Measurements from ENCODE around the gene ST8SIA3. TPM values are rescaled to one million over a fixed set of nuclear protein-coding genes. Genes with fewer than 3 reads are reported as not detected.
"Not testable (repeated sequence)": the region's sequence is repeated elsewhere in the genome, so short reads cannot be mapped to it uniquely, and the experiment has no call there.

ST8SIA3 gene
- total RNA-seq, 2 donors from 2014 or later, result not detected

- Mint-ChIP-seq H3K9me3 (peaks cover 0 to 9% of the 10 kb centered on the region in 2 donors), H3K36me3 (peaks cover 13 to 14% of the 10 kb centered on the region in 2 donors), H3K27ac (no peak overlapping the region)
- DNase-seq (ENCODE audit: low spot score in 2 of 2), result no peak
- no peak for ATAC-seq
Measured at GRCh38 chr18:57353137-57353939, 981 bp downstream of the ST8SIA3 start.

- Mint-ChIP-seq H3K27ac (no peak overlapping the region), H3K9me3 (peaks cover 0 to 9% of the 10 kb centered on the region in 2 donors), H3K36me3 (peaks cover 13 to 14% of the 10 kb centered on the region in 2 donors)
- DNase-seq (ENCODE audit: low spot score in 2 of 2) (peak in 1 of 2 donors; percentile 24), ATAC-seq (no peak)
Measured at GRCh38 chr18:57353940-57354461, 1.6 kb downstream of the ST8SIA3 start.

DNA sequence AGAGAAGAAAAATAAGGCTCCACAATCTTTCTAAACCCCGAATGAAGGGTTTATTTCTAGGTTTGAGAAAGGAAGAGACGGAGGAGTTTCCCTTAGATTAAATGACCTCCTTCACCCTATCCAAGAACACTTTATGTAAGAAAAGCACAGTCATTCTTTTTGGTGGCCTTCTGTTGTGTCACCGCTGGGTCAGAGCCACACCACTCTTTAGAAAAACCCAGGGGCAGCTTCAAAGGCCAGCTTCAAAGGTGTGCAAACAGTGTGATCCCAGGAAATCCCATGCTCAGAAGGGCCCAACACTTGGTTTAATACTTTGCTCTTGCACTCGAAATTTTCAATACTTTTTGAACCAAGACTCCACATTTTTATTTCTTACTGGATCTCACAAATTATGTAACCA, 7.1 kb downstream of the ST8SIA3 start:
- H3K27ac Mint-ChIP-seq, result no peak overlapping the region
- H3K9me3 Mint-ChIP-seq, result peaks cover 0 to 6% of the 10 kb centered on the region in 2 donors
- no peak for DNase-seq (ENCODE audit: low spot score in 2 of 2)
- peaks cover 4 to 9% of the 10 kb centered on the region in 2 donors for H3K36me3 Mint-ChIP-seq
- no peak for ATAC-seq

- no peak for ATAC-seq
- Mint-ChIP-seq H3K9me3 (no peaks in the 10 kb centered on the region), H3K27ac (no peak overlapping the region)
Measured at GRCh38 chr18:57362714-57363113, 10.4 kb downstream of the ST8SIA3 start.

GRCh38 chr18:57364460-57364859, 12.1 kb downstream of the ST8SIA3 start:
- no peaks in the 10 kb centered on the region for H3K9me3 Mint-ChIP-seq
- DNase-seq (ENCODE audit: low spot score in 2 of 2), result no peak
- no peak for ATAC-seq
- no peak overlapping the region for H3K27ac Mint-ChIP-seq
- H3K36me3 Mint-ChIP-seq, result no peaks in the 10 kb centered on the region

More at GRCh38 chr18:57362714-57363113, 10.4 kb downstream of the ST8SIA3 start:
- H3K36me3 Mint-ChIP-seq, result no peaks in the 10 kb centered on the region
- DNase-seq (ENCODE audit: low spot score in 2 of 2), result no peak

DNA sequence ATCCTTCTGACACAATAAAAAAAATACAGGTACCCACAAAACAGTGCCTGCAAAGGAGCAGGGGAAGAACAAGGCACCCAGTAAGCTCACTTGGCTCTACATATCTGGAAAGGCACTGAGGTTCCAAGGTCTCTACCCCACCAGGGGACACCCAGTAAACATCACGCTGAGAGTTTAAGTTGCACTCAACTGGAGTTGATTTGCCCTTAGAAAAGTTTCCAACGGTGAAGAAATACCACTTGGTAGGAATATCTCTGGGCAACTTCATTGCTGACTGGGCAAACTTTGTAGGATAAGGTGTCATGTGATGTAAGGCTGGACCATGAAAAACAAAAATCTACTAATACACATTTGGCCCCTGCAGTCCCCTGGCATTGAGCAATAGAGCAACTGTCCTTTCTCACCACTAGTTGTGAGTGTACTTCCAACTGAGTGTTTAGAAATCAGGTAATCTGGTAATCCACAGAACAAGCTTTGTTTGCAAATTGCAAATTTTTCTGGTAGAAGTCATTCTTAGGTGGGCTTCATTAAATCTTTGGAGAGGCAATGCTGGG, 14.2 kb downstream of the ST8SIA3 start:
- ATAC-seq (no peak), DNase-seq (ENCODE audit: low spot score in 2 of 2) (no peak)
- H3K36me3 Mint-ChIP-seq, result no peaks in the 10 kb centered on the region
- no peak overlapping the region for H3K27ac Mint-ChIP-seq
- H3K9me3 Mint-ChIP-seq, result no peaks in the 10 kb centered on the region

DNA sequence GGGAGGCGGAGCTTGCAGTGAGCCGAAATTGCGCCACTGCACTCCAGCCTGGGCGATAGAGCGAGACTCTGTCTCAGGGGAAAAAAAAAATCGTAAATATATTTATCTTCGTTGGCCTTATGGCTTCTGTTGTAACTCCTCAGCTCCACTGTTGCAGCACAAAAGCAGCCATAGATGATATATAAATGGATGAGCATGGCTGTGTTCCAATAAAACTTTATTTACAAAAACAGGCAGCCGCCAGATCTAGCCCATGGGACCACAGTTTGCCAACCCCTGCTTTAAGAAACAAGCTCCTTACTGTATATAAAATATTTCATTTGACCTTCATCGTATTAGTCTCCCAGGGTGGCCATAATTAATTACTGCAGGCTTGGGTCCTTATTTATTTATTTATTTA, 20.1 kb downstream of the ST8SIA3 start:
- H3K36me3 Mint-ChIP-seq, result no peaks in the 10 kb centered on the region
- no peaks in the 10 kb centered on the region for H3K9me3 Mint-ChIP-seq
- ATAC-seq, result no peak
- DNase-seq (ENCODE audit: low spot score in 2 of 2), result no peak
- H3K27ac Mint-ChIP-seq, result no peak overlapping the region

DNA sequence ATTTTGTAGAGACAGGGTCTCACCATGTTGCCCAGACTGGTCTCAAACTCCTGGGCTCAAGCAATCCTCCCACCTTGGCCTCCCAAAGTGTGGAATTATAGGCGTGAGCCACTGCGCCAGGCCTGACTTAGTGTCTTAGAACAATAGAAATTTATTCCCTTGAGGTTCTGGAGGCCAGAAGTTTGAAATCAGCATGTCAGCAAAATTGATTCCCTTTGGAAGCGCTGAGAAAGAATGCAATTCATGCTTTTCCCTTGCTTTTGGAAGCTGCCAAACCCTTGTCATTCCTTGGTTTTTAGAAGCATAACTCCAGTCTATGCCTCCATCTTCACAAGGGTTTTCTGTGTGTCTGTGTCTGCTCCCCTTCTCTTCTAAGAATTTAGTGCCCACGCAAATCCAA, 20.7 kb downstream of the ST8SIA3 start:
- no peak for DNase-seq (ENCODE audit: low spot score in 2 of 2)
- Mint-ChIP-seq H3K9me3 (no peaks in the 10 kb centered on the region), H3K27ac (no peak overlapping the region), H3K36me3 (no peaks in the 10 kb centered on the region)
- no peak for ATAC-seq

DNA sequence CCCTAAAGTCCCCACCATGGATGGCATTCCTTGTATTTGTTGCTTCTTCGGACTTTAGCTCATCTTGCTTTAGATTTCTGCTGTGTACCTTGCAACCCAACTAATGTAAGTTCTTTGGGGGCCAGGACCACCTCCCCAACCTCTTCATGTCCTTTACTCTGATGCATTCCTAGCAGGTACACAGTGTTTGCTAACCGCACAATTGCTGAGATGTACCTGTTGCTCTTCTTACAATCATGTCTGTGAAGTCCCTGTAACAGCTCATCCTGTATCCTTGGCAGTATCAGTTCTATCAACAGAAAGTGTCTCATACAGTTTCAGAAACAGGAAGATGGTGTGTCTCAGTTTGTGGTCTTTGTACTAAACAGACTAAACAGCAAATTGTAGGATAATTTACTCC, 24.1 kb downstream of the ST8SIA3 start:
- DNase-seq (ENCODE audit: low spot score in 2 of 2), result no peak

GRCh38 chr18:57389271-57389670, 36.9 kb downstream of the ST8SIA3 start:
- no peaks in the 10 kb centered on the region for H3K36me3 Mint-ChIP-seq
- peaks cover 0 to 6% of the 10 kb centered on the region in 2 donors for H3K9me3 Mint-ChIP-seq
- H3K27ac Mint-ChIP-seq, result no peak overlapping the region
- DNase-seq (ENCODE audit: low spot score in 2 of 2), result no peak
- no peak for ATAC-seq

More for the DNA sequence above, 24.1 kb downstream of the ST8SIA3 start:
- Mint-ChIP-seq H3K9me3 (no peaks in the 10 kb centered on the region), H3K27ac (no peak overlapping the region), H3K36me3 (no peaks in the 10 kb centered on the region)
- no peak for ATAC-seq

DNA sequence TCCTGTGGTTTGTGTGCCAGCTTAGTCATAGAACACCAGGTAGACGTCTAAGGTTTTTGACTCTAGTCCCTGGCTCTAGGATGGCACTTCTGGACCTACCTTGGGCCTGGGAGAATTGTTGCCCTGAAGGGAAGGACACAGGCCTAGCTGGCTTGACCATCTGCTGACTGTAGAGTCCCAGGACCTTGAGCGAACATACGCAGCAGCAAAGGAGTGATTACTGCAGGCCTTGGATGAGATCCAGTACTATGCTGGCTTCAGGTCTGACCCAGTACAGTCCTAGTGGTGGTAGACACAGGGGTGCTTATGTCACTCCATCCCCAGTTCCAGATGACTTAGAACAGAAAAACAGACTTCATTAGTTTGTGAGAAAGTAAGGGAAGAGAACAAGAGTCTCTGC, 37.7 kb downstream of the ST8SIA3 start:
- no peaks in the 10 kb centered on the region for H3K36me3 Mint-ChIP-seq
- DNase-seq (ENCODE audit: low spot score in 2 of 2), result no peak
- peaks cover 0 to 6% of the 10 kb centered on the region in 2 donors for H3K9me3 Mint-ChIP-seq
- no peak overlapping the region for H3K27ac Mint-ChIP-seq
- no peak for ATAC-seq

- H3K9me3 Mint-ChIP-seq, result peaks cover 5 to 11% of the 10 kb centered on the region in 2 donors
- not testable (repeated sequence) for H3K27ac Mint-ChIP-seq; DNase-seq (ENCODE audit: low spot score in 2 of 2); ATAC-seq; H3K36me3 Mint-ChIP-seq
Measured at GRCh38 chr18:57394749-57395148, 42.4 kb downstream of the ST8SIA3 start.

DNA sequence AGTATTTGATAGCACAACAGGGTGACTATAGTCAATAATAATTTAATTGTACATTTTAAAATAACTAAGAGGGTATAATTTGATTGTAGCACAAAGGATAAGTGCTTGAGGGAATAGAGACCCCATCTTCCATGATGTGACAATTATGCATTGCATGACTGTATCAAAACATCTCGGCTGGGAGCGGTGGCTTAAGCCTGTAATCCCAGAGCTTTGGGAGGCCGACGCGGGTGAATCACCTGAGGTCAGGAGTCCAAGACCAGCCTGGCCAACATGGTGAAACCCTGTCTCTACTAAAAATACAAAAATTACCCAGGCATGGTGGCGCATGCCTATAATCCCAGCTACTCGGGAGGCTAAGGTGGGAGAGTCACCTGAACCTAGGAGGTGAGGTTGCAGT, 44.5 kb downstream of the ST8SIA3 start:
- H3K9me3 Mint-ChIP-seq; ATAC-seq; H3K36me3 Mint-ChIP-seq; DNase-seq (ENCODE audit: low spot score in 2 of 2); H3K27ac Mint-ChIP-seq: not testable (repeated sequence)

- ATAC-seq (no peak), DNase-seq (ENCODE audit: low spot score in 2 of 2) (no peak)
- Mint-ChIP-seq H3K27ac (no peak overlapping the region), H3K36me3 (no peaks in the 10 kb centered on the region), H3K9me3 (peaks cover 5 to 8% of the 10 kb centered on the region in 2 donors)
Measured at GRCh38 chr18:57397440-57398132, 45.2 kb downstream of the ST8SIA3 start.

GRCh38 chr18:57404345-57404744, 52.0 kb downstream of the ST8SIA3 start:
- DNase-seq (ENCODE audit: low spot score in 2 of 2) (no peak), ATAC-seq (no peak)
- Mint-ChIP-seq H3K9me3 (peaks cover 0 to 4% of the 10 kb centered on the region in 2 donors), H3K36me3 (no peaks in the 10 kb centered on the region), H3K27ac (no peak overlapping the region)

GRCh38 chr18:57409650-57410049, 57.3 kb downstream of the ST8SIA3 start:
- H3K27ac Mint-ChIP-seq, result no peak overlapping the region
- H3K36me3 Mint-ChIP-seq, result no peaks in the 10 kb centered on the region
- ATAC-seq, result no peak
- peaks cover 0 to 4% of the 10 kb centered on the region in 2 donors for H3K9me3 Mint-ChIP-seq
- DNase-seq (ENCODE audit: low spot score in 2 of 2), result no peak

DNA sequence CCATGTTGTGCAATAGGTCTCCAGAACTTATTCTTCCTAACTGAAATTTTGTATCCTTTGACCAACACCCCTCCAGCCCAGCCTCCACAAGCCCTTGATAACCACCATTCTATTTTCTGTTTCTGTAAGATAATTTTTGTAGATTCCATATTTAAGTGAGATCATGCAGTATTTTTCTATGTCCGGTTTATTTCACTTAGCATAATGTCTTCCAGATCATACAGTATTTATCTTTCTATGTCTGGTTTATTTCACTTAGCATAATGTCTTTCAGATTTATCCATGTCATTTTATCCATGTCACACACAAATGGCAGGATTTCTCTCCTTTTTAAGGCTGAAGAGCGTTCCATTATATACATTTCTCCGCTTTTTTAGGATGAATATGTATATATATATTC, 58.4 kb downstream of the ST8SIA3 start:
- DNase-seq (ENCODE audit: low spot score in 2 of 2), result no peak
- ATAC-seq, result no peak
- Mint-ChIP-seq H3K9me3 (peaks cover 4 to 7% of the 10 kb centered on the region in 2 donors), H3K27ac (no peak overlapping the region), H3K36me3 (no peaks in the 10 kb centered on the region)

All from activated naive CD4-positive, alpha-beta T cell treated with anti-CD3 and anti-CD28 coated beads, Interleukin-2, amount 50 U/mL, for 72 hours (primary cell).